PC-9 (cell line): ENCODE data around the gene IQCN. TPM values are rescaled to one million over a fixed set of nuclear protein-coding genes. Genes with fewer than 3 reads are reported as not detected.
A peak's percentile ranks its signal among the peaks of the same experiment; 100 is the strongest.

Experiments used
- BruUV-seq: library from RNA; stranded (reverse); fragments of 400-500 nt; replicated peaks from 2 replicates; lab custom pipeline; 2021; lab: Mats Ljungman, UMichigan
- CTCF ChIA-PET: fragments of 300-600 bp; sonication (Branson Sonifier 250); formaldehyde crosslinking; loops from one replicate; lab custom pipeline; 2022; ENCODE audit warnings: antibody characterized with exemption; lab: Charles Lee
- POLR2A ChIA-PET: fragments of 300-600 bp; sonication (Branson Sonifier 250); formaldehyde crosslinking; loops from one replicate; lab custom pipeline; 2022; ENCODE audit warnings: antibody characterized with exemption; ENCODE audit not compliant: unreplicated experiment; lab: Charles Lee
- DNase-seq, 2 experiments: peaks; one replicate each; pipeline versions ENCODE4 v3.0.0 to v3.0.0-alpha.2; 2015 to 2022; ENCODE audit warnings: mixed read lengths in 1 of 2
- H2AFZ ChIP-seq: fragments of 200-600 bp; sonication (generic); 2 replicates; pipeline ENCODE4 v1.8.1; 2017; ENCODE audit warnings: antibody characterized with exemption
- H3F3A ChIP-seq: fragments of 200-600 bp; sonication (generic); 2 replicates; pipeline ENCODE4 v1.8.1; 2017; ENCODE audit warnings: antibody characterized with exemption, mild to moderate bottlenecking, low read depth; ENCODE audit not compliant: insufficient read depth
- H3K27ac ChIP-seq: fragments of 200-600 bp; sonication (generic); 2 replicates; pipeline ENCODE4 v1.6.1; 2016; ENCODE audit warnings: mixed run types
- H3K27me3 ChIP-seq: fragments of 200-600 bp; sonication (generic); 2 replicates; pipeline ENCODE4 v1.6.1; 2016; ENCODE audit warnings: low read depth, mixed run types; ENCODE audit not compliant: insufficient read depth
- H3K36me3 ChIP-seq: fragments of 200-600 bp; sonication (generic); 2 replicates; pipeline ENCODE4 v1.6.1; 2016; ENCODE audit warnings: low read depth, mixed run types
- H3K4me1 ChIP-seq: fragments of 200-600 bp; sonication (generic); replicated peaks from 2 replicates; pipeline ENCODE4 v1.6.1; 2016; ENCODE audit warnings: mixed run types; ENCODE audit not compliant: insufficient read depth
- H3K4me2 ChIP-seq: fragments of 200-600 bp; sonication (generic); 2 replicates; pipeline ENCODE4 v1.6.1; 2017; ENCODE audit warnings: mixed run types
- H3K4me3 ChIP-seq: fragments of 200-600 bp; sonication (generic); 2 replicates; pipeline ENCODE4 v1.6.1; 2016; ENCODE audit warnings: mixed run types
- H3K79me2 ChIP-seq: fragments of 200-600 bp; sonication (generic); 2 replicates; pipeline ENCODE4 v1.6.1; 2017; ENCODE audit warnings: low read depth, mixed run types
- H3K9me2 ChIP-seq: fragments of 200-600 bp; sonication (generic); 2 replicates; pipeline ENCODE4 v1.8.1; 2017; ENCODE audit warnings: mild to moderate bottlenecking; ENCODE audit not compliant: insufficient read depth
- H3K9me3 ChIP-seq: fragments of 200-600 bp; sonication (generic); 2 replicates; pipeline ENCODE4 v1.8.1; 2016; ENCODE audit warnings: low read depth; ENCODE audit not compliant: insufficient read depth
- H4K20me1 ChIP-seq: fragments of 200-600 bp; sonication (generic); 2 replicates; pipeline ENCODE4 v1.8.1; 2017; ENCODE audit not compliant: insufficient read depth
- CTCF ChIP-seq: fragments of 200-600 bp; sonication (generic); conservative IDR thresholded peaks from 2 replicates; pipeline ENCODE4 v1.6.1; 2017; ENCODE audit warnings: mixed run types, antibody characterized with exemption, mild to moderate bottlenecking, moderate library complexity
- EZH2 ChIP-seq: fragments of 200-600 bp; sonication (generic); IDR thresholded peaks from 2 replicates; pipeline ENCODE4 v1.8.0; 2017; ENCODE audit warnings: antibody characterized with exemption, low read depth
- intact Hi-C: fragments of 100-400 bp; cut with micrococcal nuclease; formaldehyde crosslinking; loops from one replicate; pipeline ENCODE4 v1.10.0; 2022; ENCODE audit not compliant: unreplicated experiment
- total RNA-seq: library from RNA; stranded (reverse); gene quantifications from 2 replicates; pipeline ENCODE4 v1.2.3, GENCODE V29; 2021

Gene IQCN
- total RNA-seq, 1 experiment from 2014 or later, result 7.3 TPM

- H3K79me2 ChIP-seq, result no peaks in the 10 kb centered on the region
- H3F3A ChIP-seq, result peaks cover 28% of the 10 kb centered on the region
- CTCF ChIA-PET, result interaction anchor here (0.6 kb wide), 1 partner anchor 22 kb away, joined by 5 read pairs; no protein-coding TSS in a partner anchor
- H3K4me2 ChIP-seq, result 0 out of 2 replicates have a peak overlapping the region, but pooled peaks have one; percentile 32
- no peaks in the 10 kb centered on the region for H3K27me3 ChIP-seq
- no TSS peak for BruUV-seq
- no peak for TF ChIP-seq CTCF
- no peak for TF ChIP-seq EZH2
- no peak overlapping the region for H2AFZ ChIP-seq
- DNase-seq, result no peak
- no peaks in the 10 kb centered on the region for H3K9me2 ChIP-seq
- H3K9me3 ChIP-seq, result no peaks in the 10 kb centered on the region
- H3K4me1 ChIP-seq, result peaks cover 5% of the 10 kb centered on the region; the same call in 1 of the 2 replicates
- H4K20me1 ChIP-seq, result peaks cover 5% of the 10 kb centered on the region
- no peaks in the 10 kb centered on the region for H3K36me3 ChIP-seq
- H3K27ac ChIP-seq, result no peak overlapping the region
- H3K4me3 ChIP-seq, result no peak overlapping the region
- POLR2A ChIA-PET, result interaction anchor here (0.6 kb wide), 1 partner anchor 39 kb away, joined by 12 read pairs; no protein-coding TSS in a partner anchor
- intact Hi-C loops, result no loop called here
Measured at GRCh38 chr19:18230941-18231734, 43.1 kb downstream of the IQCN start.

GRCh38 chr19:18229915-18230314 lies 44.3 kb downstream of the IQCN start:
- POLR2A ChIA-PET, result no interaction called here
- Histone ChIP-seq H4K20me1 (peaks cover 5% of the 10 kb centered on the region), H3K4me2 (no peak overlapping the region), H3K36me3 (no peaks in the 10 kb centered on the region), H3K79me2 (no peaks in the 10 kb centered on the region), H3K9me3 (no peaks in the 10 kb centered on the region), H3F3A (peaks cover 28% of the 10 kb centered on the region), H3K27ac (no peak overlapping the region), H3K9me2 (no peaks in the 10 kb centered on the region), H3K4me1 (peaks cover 5% of the 10 kb centered on the region; the same call in 1 of the 2 replicates), H3K27me3 (no peaks in the 10 kb centered on the region), H3K4me3 (no peak overlapping the region), H2AFZ (no peak overlapping the region)
- TF ChIP-seq EZH2 (no peak), CTCF (no peak)
- BruUV-seq, result no TSS peak
- no peak for DNase-seq
- CTCF ChIA-PET, result interaction anchor here (0.6 kb wide), 1 partner anchor 17 kb away, joined by 5 read pairs; no protein-coding TSS in a partner anchor
- intact Hi-C loops, result no loop called here

GRCh38 chr19:18229474-18229873 lies 44.8 kb downstream of the IQCN start:
- Histone ChIP-seq H3K27me3 (no peaks in the 10 kb centered on the region), H3K9me2 (no peaks in the 10 kb centered on the region), H3K4me1 (peaks cover 8% of the 10 kb centered on the region; the same call in 1 of the 2 replicates), H3K27ac (no peak overlapping the region), H3K4me3 (no peak overlapping the region), H3K4me2 (no peak overlapping the region), H3K79me2 (no peaks in the 10 kb centered on the region), H3F3A (peaks cover 28% of the 10 kb centered on the region), H4K20me1 (peaks cover 5% of the 10 kb centered on the region), H2AFZ (no peak overlapping the region), H3K36me3 (no peaks in the 10 kb centered on the region), H3K9me3 (no peaks in the 10 kb centered on the region)
- POLR2A ChIA-PET, result no interaction called here
- intact Hi-C loops, result no loop called here
- peak; percentile 81 for TF ChIP-seq CTCF
- no peak for TF ChIP-seq EZH2
- DNase-seq, result no peak
- CTCF ChIA-PET, result no interaction called here
- BruUV-seq, result no TSS peak
